Measurements from ENCODE around the gene TMEM168.
"Not testable (repeated sequence)": the region's sequence is repeated elsewhere in the genome, so short reads cannot be mapped to it uniquely, and the experiment has no call there.

The TMEM168 gene, protein sequence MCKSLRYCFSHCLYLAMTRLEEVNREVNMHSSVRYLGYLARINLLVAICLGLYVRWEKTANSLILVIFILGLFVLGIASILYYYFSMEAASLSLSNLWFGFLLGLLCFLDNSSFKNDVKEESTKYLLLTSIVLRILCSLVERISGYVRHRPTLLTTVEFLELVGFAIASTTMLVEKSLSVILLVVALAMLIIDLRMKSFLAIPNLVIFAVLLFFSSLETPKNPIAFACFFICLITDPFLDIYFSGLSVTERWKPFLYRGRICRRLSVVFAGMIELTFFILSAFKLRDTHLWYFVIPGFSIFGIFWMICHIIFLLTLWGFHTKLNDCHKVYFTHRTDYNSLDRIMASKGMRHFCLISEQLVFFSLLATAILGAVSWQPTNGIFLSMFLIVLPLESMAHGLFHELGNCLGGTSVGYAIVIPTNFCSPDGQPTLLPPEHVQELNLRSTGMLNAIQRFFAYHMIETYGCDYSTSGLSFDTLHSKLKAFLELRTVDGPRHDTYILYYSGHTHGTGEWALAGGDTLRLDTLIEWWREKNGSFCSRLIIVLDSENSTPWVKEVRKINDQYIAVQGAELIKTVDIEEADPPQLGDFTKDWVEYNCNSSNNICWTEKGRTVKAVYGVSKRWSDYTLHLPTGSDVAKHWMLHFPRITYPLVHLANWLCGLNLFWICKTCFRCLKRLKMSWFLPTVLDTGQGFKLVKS

DNA sequence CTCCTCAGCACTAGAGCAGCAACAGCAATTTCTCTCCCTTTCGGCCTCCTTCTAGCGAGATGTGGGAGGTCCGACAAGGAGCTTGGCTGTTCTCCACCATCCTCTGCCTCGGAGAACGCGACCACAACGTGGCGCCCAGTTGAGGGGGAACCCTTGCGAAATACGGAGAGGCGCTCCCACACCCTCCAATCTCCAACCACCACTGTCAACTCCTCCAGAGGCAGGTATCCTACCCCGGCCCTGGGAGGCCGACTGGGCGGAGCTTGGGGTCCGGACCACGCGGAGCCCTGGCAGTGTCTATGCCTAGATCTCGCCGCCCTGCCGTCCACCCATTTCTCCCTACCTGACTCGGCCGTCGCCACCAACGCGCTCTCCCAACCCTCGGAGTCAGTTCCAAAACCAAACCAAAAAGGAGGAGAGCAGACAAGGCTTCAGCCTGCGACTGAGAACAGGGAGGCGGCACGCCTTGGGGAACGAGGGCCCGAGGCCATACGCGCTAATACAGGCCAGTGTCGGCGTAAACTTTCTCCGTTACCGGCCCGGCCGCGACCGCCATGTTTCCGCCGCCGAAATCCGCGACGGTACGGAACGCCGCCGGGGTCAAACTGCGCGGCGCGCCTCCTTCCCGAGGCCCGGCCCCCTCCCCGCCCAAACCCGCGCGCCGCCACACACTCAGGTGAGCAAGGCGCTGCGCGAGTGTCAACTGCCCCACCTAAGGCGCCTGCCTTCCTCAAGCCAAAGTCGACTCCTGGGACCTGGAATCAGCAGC, at the start of gene TMEM168:
TSS of gene TMEM168 (minus strand) at position 577 of the 769 bp plus-strand sequence. CDS start 5,568 bp downstream, outside the sequence.
- Mint-ChIP-seq H3K36me3 (ENCODE audit: low read depth) (peaks cover 14% of the 10 kb centered on the region), H3K27ac (peak within 1 kb of the TSS; percentile 79), H3K4me1 (ENCODE audit: low read depth) (peaks cover 33% of the 10 kb centered on the region), H3K4me3 (peak within 1 kb of the TSS; percentile 96), H3K27me3 (ENCODE audit: low read depth) (no peaks in the 10 kb centered on the region), H3K9me3 (no peaks in the 10 kb centered on the region)
- DNase-seq (ENCODE audit: low spot score), result peak; percentile 85

DNA sequence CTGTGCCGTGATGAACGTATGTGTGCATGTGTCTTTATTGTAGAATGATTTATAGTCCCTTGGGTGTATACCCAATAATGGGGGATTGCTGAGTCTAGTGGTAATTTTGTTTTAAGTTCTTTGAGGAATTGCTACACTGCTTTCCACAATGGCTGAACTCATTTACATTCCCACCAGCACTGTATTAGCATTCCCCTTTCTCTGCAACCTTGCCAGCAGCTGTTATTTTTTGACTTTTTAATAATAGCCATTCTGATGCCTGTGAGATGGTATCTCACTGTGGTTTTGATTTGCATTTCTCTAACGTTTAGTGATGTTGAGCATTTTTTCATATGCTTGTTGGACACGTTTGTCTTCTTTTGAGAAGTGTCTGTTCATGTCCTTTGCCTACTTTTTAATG, 45.7 kb upstream of the TMEM168 start:
- not testable (repeated sequence) for DNase-seq (ENCODE audit: low spot score); H3K4me3 Mint-ChIP-seq; H3K27me3 Mint-ChIP-seq (ENCODE audit: low read depth); H3K36me3 Mint-ChIP-seq (ENCODE audit: low read depth); H3K27ac Mint-ChIP-seq; H3K4me1 Mint-ChIP-seq (ENCODE audit: low read depth); H3K9me3 Mint-ChIP-seq

DNA sequence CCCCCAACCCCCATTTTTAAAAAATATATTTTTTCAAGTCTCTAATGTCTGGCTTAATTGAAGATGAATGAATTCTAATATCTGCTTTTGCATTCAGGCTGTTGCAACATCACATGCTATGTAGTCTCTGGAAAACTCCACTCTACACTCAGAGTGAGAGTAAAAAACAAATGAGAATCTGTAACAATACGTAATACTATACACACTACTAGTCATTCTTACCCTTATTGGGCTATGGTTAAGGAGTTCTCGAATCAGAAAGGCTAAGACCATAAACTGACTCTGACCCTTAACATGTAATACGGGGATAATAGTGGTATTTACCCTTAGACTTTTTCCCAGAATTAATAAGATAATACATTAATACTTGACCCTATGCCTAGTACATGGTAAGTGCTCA, 42.9 kb upstream of the TMEM168 start:
- Mint-ChIP-seq H3K27ac (no peak overlapping the region), H3K4me1 (ENCODE audit: low read depth) (no peaks in the 10 kb centered on the region), H3K36me3 (ENCODE audit: low read depth) (peaks cover 20% of the 10 kb centered on the region), H3K4me3 (no peak overlapping the region), H3K9me3 (peaks cover 26% of the 10 kb centered on the region), H3K27me3 (ENCODE audit: low read depth) (no peaks in the 10 kb centered on the region)
- no peak for DNase-seq (ENCODE audit: low spot score)

DNA sequence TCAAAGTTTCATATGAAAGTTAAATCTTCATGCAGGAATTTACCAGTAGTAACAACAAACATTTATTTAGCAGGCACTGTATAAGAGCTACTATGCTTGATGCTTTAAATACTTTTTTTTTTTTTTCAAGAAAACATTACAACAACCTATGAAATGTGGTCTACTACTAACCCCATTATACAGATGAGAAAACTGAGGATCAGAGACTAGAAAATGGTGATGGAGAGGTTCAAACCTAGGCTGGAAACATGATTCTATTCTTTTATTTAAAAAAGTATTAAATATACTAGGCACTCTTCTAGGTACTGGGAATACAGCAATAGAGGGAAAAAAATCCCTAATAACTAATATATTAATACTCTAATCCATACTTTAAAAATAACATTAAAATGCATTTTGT, 40.6 kb upstream of the TMEM168 start:
- H3K9me3 Mint-ChIP-seq, result peaks cover 31% of the 10 kb centered on the region
- no peaks in the 10 kb centered on the region for H3K4me1 Mint-ChIP-seq (ENCODE audit: low read depth)
- no peaks in the 10 kb centered on the region for H3K27me3 Mint-ChIP-seq (ENCODE audit: low read depth)
- no peak overlapping the region for H3K4me3 Mint-ChIP-seq
- peaks cover 18% of the 10 kb centered on the region for H3K36me3 Mint-ChIP-seq (ENCODE audit: low read depth)
- H3K27ac Mint-ChIP-seq, result no peak overlapping the region
- DNase-seq (ENCODE audit: low spot score), result no peak

DNA sequence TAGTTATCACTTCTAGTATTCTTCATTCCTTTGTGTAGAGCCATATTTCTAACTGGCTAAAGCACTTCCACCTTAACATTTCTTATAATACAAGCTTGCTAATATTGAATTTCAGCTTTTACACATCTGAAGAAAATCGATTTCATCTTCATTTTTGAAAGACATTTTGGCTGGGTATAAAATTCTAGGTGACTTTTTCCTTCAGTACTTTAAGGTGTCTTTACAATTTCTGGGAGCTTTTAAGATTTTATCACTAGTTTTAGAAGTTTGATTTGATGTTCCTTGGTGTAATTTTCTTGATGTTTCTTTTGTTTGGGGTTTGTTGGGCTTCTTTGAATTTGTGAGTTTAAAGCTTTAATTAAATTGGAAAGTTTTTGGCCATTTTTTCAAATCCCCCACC, 38.5 kb upstream of the TMEM168 start:
- Mint-ChIP-seq H3K4me1 (ENCODE audit: low read depth) (no peaks in the 10 kb centered on the region), H3K36me3 (ENCODE audit: low read depth) (peaks cover 18% of the 10 kb centered on the region), H3K27ac (no peak overlapping the region), H3K4me3 (no peak overlapping the region), H3K27me3 (ENCODE audit: low read depth) (no peaks in the 10 kb centered on the region), H3K9me3 (peaks cover 31% of the 10 kb centered on the region)
- no peak for DNase-seq (ENCODE audit: low spot score)

DNA sequence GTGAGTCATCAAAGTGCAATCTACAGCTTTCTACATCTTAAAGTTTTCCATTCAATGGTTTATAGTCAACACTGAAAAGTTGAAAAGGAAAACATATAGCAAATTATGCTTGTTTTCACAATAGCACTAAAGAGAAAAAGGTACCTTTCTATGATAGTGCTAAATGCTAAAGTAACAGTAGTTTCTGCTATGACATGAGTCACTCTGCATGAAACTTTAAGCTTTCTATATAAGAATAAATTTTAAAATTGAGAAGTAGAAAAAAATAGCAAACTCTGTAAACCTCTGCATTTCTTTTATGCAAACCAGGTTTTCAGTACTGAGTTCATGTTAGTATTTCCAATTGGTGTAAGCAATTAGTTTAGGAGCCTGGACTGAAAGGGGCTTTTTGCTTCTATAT, 31.2 kb upstream of the TMEM168 start:
- H3K36me3 Mint-ChIP-seq (ENCODE audit: low read depth), result peaks cover 2% of the 10 kb centered on the region
- H3K27ac Mint-ChIP-seq, result no peak overlapping the region

DNA sequence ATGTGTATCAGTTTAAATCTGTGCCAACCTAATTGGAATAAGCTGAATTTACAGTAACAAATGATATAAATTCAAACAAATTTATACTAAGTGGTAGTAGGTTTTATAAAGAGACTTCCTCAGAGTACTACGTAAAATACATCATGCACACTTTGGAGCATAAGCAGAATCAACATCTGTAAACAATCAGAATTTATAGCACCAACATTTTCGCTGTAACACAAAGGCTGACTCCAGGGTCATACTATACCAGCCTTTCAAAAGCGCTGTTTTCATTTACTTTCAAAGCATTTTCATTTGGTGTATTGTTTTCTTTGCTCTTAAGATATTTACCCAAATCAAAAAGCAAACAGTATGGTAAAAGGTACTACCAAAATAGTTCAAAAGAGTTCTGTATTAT, 29.3 kb upstream of the TMEM168 start:
- no peaks in the 10 kb centered on the region for H3K27me3 Mint-ChIP-seq (ENCODE audit: low read depth)
- peaks cover 2% of the 10 kb centered on the region for H3K36me3 Mint-ChIP-seq (ENCODE audit: low read depth)
- no peak overlapping the region for H3K27ac Mint-ChIP-seq
- no peaks in the 10 kb centered on the region for H3K4me1 Mint-ChIP-seq (ENCODE audit: low read depth)
- H3K4me3 Mint-ChIP-seq, result no peak overlapping the region
- no peak for DNase-seq (ENCODE audit: low spot score)
- H3K9me3 Mint-ChIP-seq, result peaks cover 7% of the 10 kb centered on the region

More for the DNA sequence above, 31.2 kb upstream of the TMEM168 start:
- Mint-ChIP-seq H3K4me3 (no peak overlapping the region), H3K9me3 (peaks cover 5% of the 10 kb centered on the region), H3K27me3 (ENCODE audit: low read depth) (no peaks in the 10 kb centered on the region), H3K4me1 (ENCODE audit: low read depth) (no peaks in the 10 kb centered on the region)
- DNase-seq (ENCODE audit: low spot score), result no peak

DNA sequence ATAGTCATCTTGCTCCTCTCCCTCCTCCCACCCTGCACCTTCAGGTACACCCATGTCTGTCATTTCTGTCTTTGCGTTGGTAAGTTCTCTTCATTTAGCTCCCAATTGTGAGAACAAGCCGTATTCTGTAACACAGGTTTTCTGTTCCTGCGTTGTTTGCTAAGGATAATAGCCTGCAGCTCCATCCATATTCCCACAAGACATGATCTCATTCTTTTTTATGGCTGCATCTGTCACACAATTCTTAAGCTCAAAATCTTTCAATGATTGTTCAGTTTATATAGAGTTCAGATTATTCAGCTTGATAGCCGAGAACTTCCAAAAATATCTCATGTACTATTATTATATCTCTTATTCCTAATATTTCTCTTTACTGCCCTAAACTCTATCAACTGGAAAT, 16.0 kb upstream of the TMEM168 start:
- Mint-ChIP-seq H3K27ac (no peak overlapping the region), H3K9me3 (no peaks in the 10 kb centered on the region), H3K4me3 (no peak overlapping the region), H3K27me3 (ENCODE audit: low read depth) (peaks cover 7% of the 10 kb centered on the region), H3K4me1 (ENCODE audit: low read depth) (no peaks in the 10 kb centered on the region), H3K36me3 (ENCODE audit: low read depth) (no peaks in the 10 kb centered on the region)
- no peak for DNase-seq (ENCODE audit: low spot score)

DNA sequence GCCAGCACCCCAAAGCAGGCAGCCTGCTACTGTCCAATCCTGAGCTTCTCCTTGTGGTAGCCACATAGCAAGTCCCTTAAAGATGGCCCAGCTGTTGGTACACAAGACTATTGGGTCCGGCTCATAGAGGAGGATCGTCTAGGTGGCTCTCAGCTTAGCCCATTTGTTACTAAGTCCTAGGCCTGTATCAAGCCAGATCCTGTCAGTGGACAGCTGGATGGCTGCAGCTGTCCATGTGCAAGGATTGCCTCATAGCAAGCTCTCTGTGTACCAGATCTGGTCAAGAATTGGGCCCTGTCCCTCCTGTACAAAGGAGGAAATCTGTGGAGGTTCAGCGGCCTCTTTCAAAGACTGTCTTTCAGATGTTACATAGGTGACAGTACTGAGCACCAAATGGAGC, 12.2 kb upstream of the TMEM168 start:
- no peaks in the 10 kb centered on the region for H3K4me1 Mint-ChIP-seq (ENCODE audit: low read depth)
- H3K27ac Mint-ChIP-seq, result no peak overlapping the region
- H3K4me3 Mint-ChIP-seq, result no peak overlapping the region
- no peaks in the 10 kb centered on the region for H3K36me3 Mint-ChIP-seq (ENCODE audit: low read depth)
- no peak for DNase-seq (ENCODE audit: low spot score)
- H3K27me3 Mint-ChIP-seq (ENCODE audit: low read depth), result peaks cover 3% of the 10 kb centered on the region
- no peaks in the 10 kb centered on the region for H3K9me3 Mint-ChIP-seq

DNA sequence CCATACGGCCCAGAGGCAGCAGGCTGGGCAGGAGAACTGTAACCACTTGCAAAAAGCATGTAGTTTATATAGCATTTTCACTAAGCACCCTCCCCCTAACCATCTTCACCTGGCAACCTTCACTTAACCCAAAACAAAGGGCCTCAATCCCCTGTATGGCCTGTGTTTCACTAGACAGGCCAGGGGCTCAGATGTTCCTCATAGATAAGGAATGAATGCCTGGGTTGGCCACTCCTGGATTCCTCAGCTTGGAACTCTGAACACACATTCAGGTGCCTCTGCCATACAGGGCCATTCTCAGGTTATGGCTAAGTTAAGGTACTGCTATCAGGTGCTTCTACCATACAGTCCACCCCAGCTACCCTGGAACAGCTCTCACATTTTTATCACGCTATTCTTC, 10.3 kb upstream of the TMEM168 start:
- no peak overlapping the region for H3K4me3 Mint-ChIP-seq
- DNase-seq (ENCODE audit: low spot score), result no peak
- H3K4me1 Mint-ChIP-seq (ENCODE audit: low read depth), result no peaks in the 10 kb centered on the region
- no peaks in the 10 kb centered on the region for H3K36me3 Mint-ChIP-seq (ENCODE audit: low read depth)
- no peak overlapping the region for H3K27ac Mint-ChIP-seq
- no peaks in the 10 kb centered on the region for H3K27me3 Mint-ChIP-seq (ENCODE audit: low read depth)
- H3K9me3 Mint-ChIP-seq, result no peaks in the 10 kb centered on the region

DNA sequence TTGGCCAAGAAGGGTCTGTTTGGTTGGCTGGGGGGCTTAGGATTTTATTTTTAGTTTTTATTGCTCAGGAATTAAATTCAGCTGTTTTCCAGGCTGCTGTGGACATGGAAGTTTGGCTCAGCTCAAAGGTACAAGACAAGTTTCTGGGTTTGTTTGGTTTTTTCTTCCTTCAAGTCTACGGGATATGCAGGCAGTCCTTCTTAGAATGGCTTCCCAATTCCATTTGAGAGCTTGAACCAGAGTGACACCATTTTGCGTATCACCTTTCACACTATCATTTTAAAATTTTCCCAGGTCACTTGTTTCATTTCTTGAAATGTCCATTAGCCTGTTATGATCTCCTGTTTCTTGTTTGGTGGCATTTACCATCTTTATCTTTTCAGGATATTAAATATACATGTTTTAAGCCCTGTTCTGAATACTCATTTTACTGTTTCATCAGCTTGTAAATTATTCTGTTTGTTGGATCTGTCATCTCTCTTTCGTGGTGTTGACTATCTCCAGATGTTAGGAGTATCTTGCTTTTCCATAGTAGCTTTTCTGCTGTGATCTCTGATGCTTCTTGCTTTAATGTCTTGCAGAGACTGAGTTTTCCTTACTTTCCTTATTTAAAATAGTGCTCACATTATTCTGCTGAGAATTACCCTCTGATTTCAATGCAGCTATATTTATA, 9.4 kb upstream of the TMEM168 start:
- Mint-ChIP-seq H3K27ac (no peak overlapping the region), H3K4me3 (no peak overlapping the region)

DNA sequence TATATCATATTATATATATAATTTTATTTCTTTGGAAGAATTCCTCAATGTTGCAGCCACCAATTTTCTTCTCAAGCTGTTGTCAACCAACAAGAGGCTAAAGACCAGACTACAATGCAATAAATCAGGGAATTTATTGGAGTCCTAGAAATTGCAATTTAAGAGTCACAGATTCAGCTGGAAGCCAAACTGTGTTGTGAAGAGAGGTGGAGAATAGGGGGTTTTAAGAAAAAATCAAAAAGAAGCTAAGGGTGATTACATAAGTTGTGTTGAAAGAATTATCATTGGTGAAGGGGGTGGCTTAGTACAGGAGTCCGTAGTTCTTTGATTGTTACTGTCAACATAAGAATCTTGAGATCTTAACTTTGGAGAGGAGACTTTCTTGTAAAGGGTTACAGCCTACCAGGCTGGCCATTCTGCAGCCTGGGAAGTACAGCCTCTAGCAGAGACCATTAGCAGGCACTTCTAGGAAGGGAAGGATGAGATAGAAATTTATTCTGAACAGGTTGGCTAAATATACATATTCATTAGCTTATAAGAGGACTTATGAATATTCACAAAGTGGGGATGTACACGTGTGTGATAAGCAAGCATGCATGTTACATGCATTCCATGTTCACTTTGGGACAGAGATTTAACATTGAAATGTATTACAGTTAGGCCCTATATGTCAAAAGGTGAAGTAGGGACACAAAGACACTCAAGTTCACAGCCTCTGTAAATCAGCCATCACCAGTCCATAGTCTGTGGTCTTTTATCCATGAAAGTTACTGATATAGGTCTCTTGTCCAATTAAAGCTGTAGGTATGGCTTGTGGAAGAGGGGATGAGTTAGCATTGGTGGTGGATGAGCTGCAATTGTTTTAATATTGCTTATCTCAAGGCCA, 8.3 kb upstream of the TMEM168 start:
- Mint-ChIP-seq H3K4me1 (ENCODE audit: low read depth) (no peaks in the 10 kb centered on the region), H3K27ac (no peak overlapping the region), H3K9me3 (no peaks in the 10 kb centered on the region), H3K36me3 (ENCODE audit: low read depth) (no peaks in the 10 kb centered on the region), H3K27me3 (ENCODE audit: low read depth) (no peaks in the 10 kb centered on the region), H3K4me3 (no peak overlapping the region)
- no peak for DNase-seq (ENCODE audit: low spot score)

More for the DNA sequence above, 9.4 kb upstream of the TMEM168 start:
- Mint-ChIP-seq H3K27me3 (ENCODE audit: low read depth) (no peaks in the 10 kb centered on the region), H3K4me1 (ENCODE audit: low read depth) (no peaks in the 10 kb centered on the region), H3K9me3 (no peaks in the 10 kb centered on the region), H3K36me3 (ENCODE audit: low read depth) (no peaks in the 10 kb centered on the region)
- no peak for DNase-seq (ENCODE audit: low spot score)

DNA sequence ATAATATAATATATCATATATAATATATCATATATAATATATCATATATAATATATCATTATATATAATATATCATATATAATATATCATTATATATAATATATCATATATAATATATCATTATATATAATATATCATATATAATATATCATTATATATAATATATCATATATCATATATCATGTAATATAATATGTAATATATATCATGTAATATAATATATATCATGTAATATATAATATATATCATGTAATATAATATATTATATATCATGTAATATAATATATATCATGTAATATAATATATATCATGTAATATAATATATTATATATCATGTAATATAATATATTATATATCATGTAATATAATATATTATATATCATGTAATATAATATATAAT, 6.4 kb upstream of the TMEM168 start:
- not testable (repeated sequence) for H3K4me1 Mint-ChIP-seq (ENCODE audit: low read depth); DNase-seq (ENCODE audit: low spot score); H3K4me3 Mint-ChIP-seq; H3K36me3 Mint-ChIP-seq (ENCODE audit: low read depth); H3K27ac Mint-ChIP-seq; H3K27me3 Mint-ChIP-seq (ENCODE audit: low read depth); H3K9me3 Mint-ChIP-seq
